ENCODE measurements around the gene CD37.
"Not testable (repeated sequence)": the region's sequence is repeated elsewhere in the genome, so short reads cannot be mapped to it uniquely, and the experiment has no call there.

Gene CD37

DNA sequence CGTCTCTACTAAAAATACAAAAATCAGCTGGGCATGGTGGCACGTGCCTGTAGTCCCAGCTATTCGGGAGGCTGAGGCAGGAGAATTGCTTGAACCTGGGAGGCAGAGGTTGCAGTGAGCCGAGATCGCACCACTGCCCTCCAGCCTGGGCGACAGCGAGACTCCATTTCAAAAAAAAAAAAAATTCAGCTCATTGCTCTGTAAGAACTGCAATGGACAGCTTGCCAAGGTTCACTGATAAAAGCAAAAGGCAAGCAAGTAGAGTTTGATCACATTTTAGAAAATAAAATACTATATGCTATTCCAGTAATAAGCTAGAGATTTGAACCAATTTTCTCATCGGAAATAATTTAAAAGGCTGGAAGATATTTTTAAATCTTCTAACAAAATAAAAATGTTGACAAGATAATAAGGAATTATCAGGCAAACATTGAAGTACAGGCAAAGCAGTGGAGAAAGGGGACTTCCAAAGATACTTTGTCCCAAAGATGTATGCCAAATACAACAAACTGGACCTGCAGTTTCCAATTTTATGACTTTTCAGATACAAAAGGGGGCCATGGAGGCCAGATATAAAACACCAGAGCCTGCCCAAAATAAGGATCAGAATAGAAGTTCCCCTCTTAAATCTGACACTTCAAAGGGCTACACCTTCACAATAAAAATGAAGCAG is 39.9 kb upstream of the CD37 start:
- H3K27ac Mint-ChIP-seq: no peak overlapping the region
- no peak overlapping the region for H3K4me3 Mint-ChIP-seq
- H3K4me1 Mint-ChIP-seq: no peaks in the 10 kb centered on the region
- no peaks in the 10 kb centered on the region for H3K9me3 Mint-ChIP-seq
- no peaks in the 10 kb centered on the region for H3K36me3 Mint-ChIP-seq (ENCODE audit: low read depth)
- TF ChIP-seq, protein P1, sequence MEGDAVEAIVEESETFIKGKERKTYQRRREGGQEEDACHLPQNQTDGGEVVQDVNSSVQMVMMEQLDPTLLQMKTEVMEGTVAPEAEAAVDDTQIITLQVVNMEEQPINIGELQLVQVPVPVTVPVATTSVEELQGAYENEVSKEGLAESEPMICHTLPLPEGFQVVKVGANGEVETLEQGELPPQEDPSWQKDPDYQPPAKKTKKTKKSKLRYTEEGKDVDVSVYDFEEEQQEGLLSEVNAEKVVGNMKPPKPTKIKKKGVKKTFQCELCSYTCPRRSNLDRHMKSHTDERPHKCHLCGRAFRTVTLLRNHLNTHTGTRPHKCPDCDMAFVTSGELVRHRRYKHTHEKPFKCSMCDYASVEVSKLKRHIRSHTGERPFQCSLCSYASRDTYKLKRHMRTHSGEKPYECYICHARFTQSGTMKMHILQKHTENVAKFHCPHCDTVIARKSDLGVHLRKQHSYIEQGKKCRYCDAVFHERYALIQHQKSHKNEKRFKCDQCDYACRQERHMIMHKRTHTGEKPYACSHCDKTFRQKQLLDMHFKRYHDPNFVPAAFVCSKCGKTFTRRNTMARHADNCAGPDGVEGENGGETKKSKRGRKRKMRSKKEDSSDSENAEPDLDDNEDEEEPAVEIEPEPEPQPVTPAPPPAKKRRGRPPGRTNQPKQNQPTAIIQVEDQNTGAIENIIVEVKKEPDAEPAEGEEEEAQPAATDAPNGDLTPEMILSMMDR (IDR thresholded peaks at IDR 0.05; ENCODE audit: unreplicated experiment in 3 of 3): no peak
- no peaks in the 10 kb centered on the region for H3K27me3 Mint-ChIP-seq (ENCODE audit: low read depth)

DNA sequence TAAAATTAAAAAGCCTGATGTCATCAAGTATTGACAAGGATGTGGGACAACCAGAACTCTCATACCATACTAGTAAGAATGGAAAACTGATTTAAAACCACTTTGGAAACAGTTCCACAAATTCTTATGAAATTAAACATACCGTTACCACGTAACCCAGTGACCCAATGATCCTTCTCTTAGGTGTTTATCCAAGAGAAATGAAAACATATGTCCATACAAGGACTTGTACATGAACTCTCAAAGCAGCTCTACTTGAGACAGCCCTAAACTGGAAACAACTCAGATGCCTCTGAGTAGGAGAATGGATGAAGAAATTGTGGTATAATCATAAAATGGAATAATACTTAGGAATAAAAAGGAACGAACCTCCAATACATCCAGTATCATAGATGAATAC is 37.8 kb upstream of the CD37 start:
- Mint-ChIP-seq H3K9me3 (peaks cover 2% of the 10 kb centered on the region), H3K27ac (no peak overlapping the region), H3K4me3 (no peak overlapping the region), H3K27me3 (ENCODE audit: low read depth) (no peaks in the 10 kb centered on the region), H3K36me3 (ENCODE audit: low read depth) (peaks cover 1% of the 10 kb centered on the region), H3K4me1 (no peaks in the 10 kb centered on the region)
- TF ChIP-seq, protein P1 (IDR thresholded peaks at IDR 0.05; ENCODE audit: unreplicated experiment in 3 of 3): no peak

DNA sequence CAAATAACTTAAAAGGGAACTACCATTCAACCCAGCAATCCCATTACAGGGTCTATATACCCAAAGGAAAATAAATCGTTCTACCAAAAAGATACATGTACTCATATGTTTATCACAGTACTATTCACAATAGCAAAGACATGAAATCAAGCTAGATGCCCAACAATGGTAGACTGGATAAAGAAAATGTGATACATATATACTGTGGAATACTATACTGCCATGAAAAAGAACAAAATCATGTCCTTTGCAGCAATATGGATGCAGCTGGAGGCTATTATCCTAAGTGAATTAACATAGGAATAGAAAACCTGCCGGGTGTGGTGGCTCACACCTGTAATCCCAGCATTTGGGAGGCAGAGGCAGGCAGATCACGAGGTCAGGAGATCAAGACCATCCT is 36.6 kb upstream of the CD37 start:
- not testable (repeated sequence) for H3K36me3 Mint-ChIP-seq (ENCODE audit: low read depth); H3K9me3 Mint-ChIP-seq; H3K27me3 Mint-ChIP-seq (ENCODE audit: low read depth); H3K27ac Mint-ChIP-seq; H3K4me1 Mint-ChIP-seq; H3K4me3 Mint-ChIP-seq

DNA sequence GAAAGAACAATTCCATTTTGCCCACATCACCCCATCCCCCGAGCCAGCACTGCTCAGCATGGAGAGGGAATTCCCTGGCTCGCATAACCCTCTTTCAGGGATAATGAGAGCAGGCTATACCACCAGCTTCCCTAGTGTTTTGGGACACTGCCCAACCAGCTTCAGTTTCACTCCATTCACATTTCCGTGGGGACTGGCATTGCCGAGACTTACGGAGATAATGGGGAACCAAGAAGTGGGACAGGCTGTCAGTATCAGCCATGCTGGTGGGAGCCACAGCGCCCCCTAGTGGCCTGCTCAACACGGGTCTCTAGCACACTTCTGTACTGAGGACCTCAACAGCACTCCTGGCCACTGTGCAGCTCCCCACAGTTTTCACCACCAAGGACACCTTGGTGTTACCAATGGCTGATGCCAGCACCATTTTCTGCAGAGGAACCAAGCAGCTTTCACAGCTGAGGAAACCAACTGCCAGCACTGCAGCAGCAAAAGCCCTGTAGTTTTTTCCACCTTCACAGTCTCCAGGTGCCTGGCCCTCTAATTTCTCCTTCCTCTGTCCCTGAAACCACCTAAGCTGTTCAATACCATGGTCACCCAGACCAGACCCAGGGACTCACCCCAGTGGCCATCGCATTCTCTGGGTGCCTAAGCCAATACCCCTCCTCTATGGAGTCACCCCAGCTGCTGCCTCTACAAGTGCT is 33.9 kb upstream of the CD37 start:
- TF ChIP-seq, protein P1 (IDR thresholded peaks at IDR 0.05; ENCODE audit: unreplicated experiment in 3 of 3): peak; percentile 65 to 76 (median 66)
- Mint-ChIP-seq H3K27ac (no peak overlapping the region), H3K4me3 (no peak overlapping the region), H3K4me1 (no peaks in the 10 kb centered on the region), H3K36me3 (ENCODE audit: low read depth) (peaks cover 23% of the 10 kb centered on the region), H3K27me3 (ENCODE audit: low read depth) (no peaks in the 10 kb centered on the region), H3K9me3 (peaks cover 15% of the 10 kb centered on the region)

DNA sequence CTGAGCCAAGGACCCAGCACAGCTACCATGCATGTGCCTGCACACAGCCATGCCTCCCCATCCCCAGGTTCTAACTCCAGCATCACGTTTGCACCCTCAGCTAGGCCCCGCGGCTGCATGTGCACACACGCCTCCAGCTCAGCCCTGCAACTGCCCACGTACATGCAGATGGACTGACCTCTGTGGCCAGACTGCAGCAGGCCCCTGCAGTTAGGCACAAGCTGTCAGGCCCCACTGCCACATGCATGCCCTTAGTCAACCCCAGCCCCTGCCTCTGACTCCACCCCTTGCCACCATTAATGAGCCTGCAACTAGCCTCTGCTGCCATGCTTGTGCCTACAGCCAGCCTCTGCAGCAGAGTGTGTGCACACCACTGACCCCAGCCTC is 33.3 kb upstream of the CD37 start:
- TF ChIP-seq, protein P1 (IDR thresholded peaks at IDR 0.05; ENCODE audit: unreplicated experiment in 3 of 3): no peak
- Mint-ChIP-seq H3K27me3 (ENCODE audit: low read depth) (no peaks in the 10 kb centered on the region), H3K36me3 (ENCODE audit: low read depth) (peaks cover 23% of the 10 kb centered on the region), H3K9me3 (peaks cover 15% of the 10 kb centered on the region), H3K4me1 (no peaks in the 10 kb centered on the region), H3K4me3 (no peak overlapping the region), H3K27ac (no peak overlapping the region)

DNA sequence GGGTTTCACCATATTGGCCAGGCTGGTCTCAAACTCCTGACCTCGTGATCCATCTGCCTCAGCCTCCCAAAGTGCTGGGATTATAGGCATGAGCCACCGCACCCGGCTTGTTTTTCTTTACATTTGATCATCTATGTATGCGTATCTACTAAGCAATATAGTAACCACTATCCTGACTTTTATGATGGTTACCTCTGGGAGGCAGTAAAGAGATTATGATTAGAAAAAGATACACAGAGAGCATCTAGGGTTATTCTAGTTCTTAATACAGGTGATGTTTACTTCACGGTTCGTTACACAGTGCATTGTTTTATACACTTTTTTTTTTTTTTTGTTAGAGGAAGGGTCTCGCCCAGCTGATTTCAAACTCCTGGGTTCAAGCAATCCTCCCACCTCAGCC is 28.5 kb upstream of the CD37 start:
- Mint-ChIP-seq H3K36me3 (ENCODE audit: low read depth) (peaks cover 47% of the 10 kb centered on the region), H3K9me3 (peaks cover 15% of the 10 kb centered on the region)
- H3K27ac Mint-ChIP-seq; H3K4me1 Mint-ChIP-seq; H3K4me3 Mint-ChIP-seq; H3K27me3 Mint-ChIP-seq (ENCODE audit: low read depth): not testable (repeated sequence)

DNA sequence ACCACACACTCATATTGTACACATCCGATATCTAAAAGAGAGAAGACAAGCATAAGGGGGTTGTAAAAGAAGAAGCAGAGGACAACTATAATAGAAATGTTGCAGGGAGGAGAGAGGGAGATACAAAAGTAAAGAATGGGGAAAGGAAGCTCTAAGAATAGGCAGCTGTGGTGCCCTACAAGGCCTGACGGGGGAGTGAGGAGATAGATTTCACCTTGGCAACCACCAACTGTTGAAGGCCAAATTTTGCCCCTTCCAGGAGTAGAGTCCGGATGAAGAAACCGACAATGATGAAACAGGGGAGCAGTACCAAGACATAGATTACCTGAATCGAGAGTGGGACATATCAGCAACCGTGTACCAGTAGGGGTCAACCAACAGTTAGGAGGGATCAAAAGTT is 26.1 kb upstream of the CD37 start:
- Mint-ChIP-seq H3K27me3 (ENCODE audit: low read depth) (no peaks in the 10 kb centered on the region), H3K4me1 (no peaks in the 10 kb centered on the region), H3K4me3 (no peak overlapping the region), H3K36me3 (ENCODE audit: low read depth) (peaks cover 39% of the 10 kb centered on the region), H3K27ac (no peak overlapping the region), H3K9me3 (peaks cover 3% of the 10 kb centered on the region)
- TF ChIP-seq, protein P1 (IDR thresholded peaks at IDR 0.05; ENCODE audit: unreplicated experiment in 3 of 3): no peak

All from nephron (organoid).